Gastrocnemius medialis (tissue), 4 donors: ENCODE results near the gene B4GALT5. TPM values are rescaled to one million over a fixed set of nuclear protein-coding genes. Genes with fewer than 3 reads are reported as not detected.

Source experiments
- ATAC-seq, 2 donors: fragments of 150-250 bp; one replicate each; pipeline ENCODE4 v1.9.1; 2016
- DNase-seq, 2 donors: peaks; one replicate each; pipeline ENCODE4 v3.0.0-alpha.2; 2019
- H3K27ac ChIP-seq, 4 donors: fragments of 200-600 bp; sonication (generic); 1 replicate in 1 of 4; 2 replicates in 3 of 4; pipeline ENCODE4 v1.5.1; 2016 to 2018; ENCODE audit warnings: mild to moderate bottlenecking in 2 of 4, moderate library complexity in 1 of 4
- H3K27me3 ChIP-seq, 3 donors: fragments of 200-600 bp; sonication (generic) in 2 of 3; 1 replicate in 1 of 3; 2 replicates in 2 of 3; pipeline versions ENCODE4 v1.5.1 to v1.6.0; 2016 to 2019; ENCODE audit warnings: mild to moderate bottlenecking in 1 of 3, moderate library complexity in 1 of 3
- H3K36me3 ChIP-seq, 2 donors: fragments of 200-600 bp; sonication (generic) in 1 of 2; one replicate each; pipeline ENCODE4 v1.5.1; 2017 to 2018
- H3K4me1 ChIP-seq, 2 donors: fragments of 200-600 bp; sonication (generic) in 1 of 2; one replicate each; pipeline ENCODE4 v1.5.1; 2016 to 2017; ENCODE audit warnings: mild to moderate bottlenecking in 2 of 2
- H3K4me3 ChIP-seq, 4 donors: fragments of 200-600 bp; sonication (generic) in 3 of 4; 1 replicate in 1 of 4; 2 replicates in 3 of 4; pipeline ENCODE4 v1.5.1; 2016 to 2019; ENCODE audit warnings: mild to moderate bottlenecking in 2 of 4
- H3K9me3 ChIP-seq, 3 donors: fragments of 200-600 bp; sonication (generic) in 2 of 3; 1 replicate in 1 of 3; 2 replicates in 2 of 3; pipeline ENCODE4 v1.5.1; 2016 to 2019
- POLR2A ChIP-seq, 2 donors: fragments of 450-650 bp; IDR thresholded peaks; one replicate each; pipeline ENCODE4 v1.6.1; 2017; ENCODE audit warnings: antibody characterized with exemption in 2 of 2, mild to moderate bottlenecking in 2 of 2, moderate library complexity in 2 of 2
- in situ Hi-C, 4 donors: fragments of 200-750 bp; cut with MboI; loops; one replicate each; pipeline versions ENCODE4 v1.15.0 to v1.8.0; 2017; ENCODE audit warnings: low sequenced_read_pairs in 4 of 4
- intact Hi-C: fragments of 100-400 bp; cut with DNase I; formaldehyde crosslinking; loops from one replicate; pipeline ENCODE4 v1.15.1; 2023; ENCODE audit warnings: low total_unique reads
- total RNA-seq, 4 donors: library from RNA; depleted of rRNA; stranded (reverse); fragments of >200 nt; gene quantifications; one replicate each; pipeline versions ENCODE4 v1.1.0 to v1.2.3, GENCODE V29; 2016
- TF ChIP-seq, protein P1 (sequence below), 5 experiments: fragments of 450-650 bp in 3 of 5; fragments of 200-600 bp in 2 of 5; sonication (generic) in 2 of 5; IDR thresholded peaks in 4 of 5; conservative IDR thresholded peaks in 1 of 5; 1 replicate in 4 of 5; 2 replicates in 1 of 5; pipeline ENCODE4 v1.5.1; 2016 to 2019; ENCODE audit warnings: antibody characterized with exemption in 5 of 5, mild to moderate bottlenecking in 3 of 5, moderate library complexity in 3 of 5

The B4GALT5 gene
- total RNA-seq, 4 donors from 2014 or later = 27.6 to 75.2 (median 56.4) TPM

DNA sequence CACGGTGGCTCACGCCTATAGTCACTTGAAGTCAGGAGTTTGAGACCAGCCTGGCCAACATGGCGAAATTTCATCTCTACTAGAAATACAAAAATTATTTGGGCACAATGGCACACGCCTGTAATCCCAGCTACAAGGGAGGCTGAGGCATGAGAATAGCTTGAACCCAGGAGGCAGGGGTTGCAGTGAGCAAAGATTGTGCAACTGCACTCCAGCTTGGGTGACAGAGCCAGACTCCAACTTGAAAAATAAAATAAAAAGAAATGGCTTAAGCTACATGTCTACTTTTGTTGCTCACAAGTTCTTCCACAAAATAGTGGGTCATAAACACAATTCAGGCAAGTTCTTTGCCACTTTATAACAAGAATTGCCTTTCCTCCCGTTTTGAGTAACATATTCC is 27.1 kb upstream of the B4GALT5 start:
- intact Hi-C loops = no loop called here
- no peaks in the 10 kb centered on the region for H3K4me1 ChIP-seq
- no peak for DNase-seq
- no peaks in the 10 kb centered on the region for H3K9me3 ChIP-seq
- no peaks in the 10 kb centered on the region for H3K27me3 ChIP-seq
- H3K27ac ChIP-seq = no peak overlapping the region
- H3K36me3 ChIP-seq = no peaks in the 10 kb centered on the region
- TF ChIP-seq, protein P1, sequence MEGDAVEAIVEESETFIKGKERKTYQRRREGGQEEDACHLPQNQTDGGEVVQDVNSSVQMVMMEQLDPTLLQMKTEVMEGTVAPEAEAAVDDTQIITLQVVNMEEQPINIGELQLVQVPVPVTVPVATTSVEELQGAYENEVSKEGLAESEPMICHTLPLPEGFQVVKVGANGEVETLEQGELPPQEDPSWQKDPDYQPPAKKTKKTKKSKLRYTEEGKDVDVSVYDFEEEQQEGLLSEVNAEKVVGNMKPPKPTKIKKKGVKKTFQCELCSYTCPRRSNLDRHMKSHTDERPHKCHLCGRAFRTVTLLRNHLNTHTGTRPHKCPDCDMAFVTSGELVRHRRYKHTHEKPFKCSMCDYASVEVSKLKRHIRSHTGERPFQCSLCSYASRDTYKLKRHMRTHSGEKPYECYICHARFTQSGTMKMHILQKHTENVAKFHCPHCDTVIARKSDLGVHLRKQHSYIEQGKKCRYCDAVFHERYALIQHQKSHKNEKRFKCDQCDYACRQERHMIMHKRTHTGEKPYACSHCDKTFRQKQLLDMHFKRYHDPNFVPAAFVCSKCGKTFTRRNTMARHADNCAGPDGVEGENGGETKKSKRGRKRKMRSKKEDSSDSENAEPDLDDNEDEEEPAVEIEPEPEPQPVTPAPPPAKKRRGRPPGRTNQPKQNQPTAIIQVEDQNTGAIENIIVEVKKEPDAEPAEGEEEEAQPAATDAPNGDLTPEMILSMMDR (IDR thresholded peaks at IDR 0.05 in 4 of 5, conservative IDR thresholded peaks at IDR 0.05 in 1 of 5) = no peak
- no peak for TF ChIP-seq POLR2A (IDR thresholded peaks at IDR 0.05)
- ATAC-seq = no peak
- no peak overlapping the region for H3K4me3 ChIP-seq
- in situ Hi-C loops = no loop called here

DNA sequence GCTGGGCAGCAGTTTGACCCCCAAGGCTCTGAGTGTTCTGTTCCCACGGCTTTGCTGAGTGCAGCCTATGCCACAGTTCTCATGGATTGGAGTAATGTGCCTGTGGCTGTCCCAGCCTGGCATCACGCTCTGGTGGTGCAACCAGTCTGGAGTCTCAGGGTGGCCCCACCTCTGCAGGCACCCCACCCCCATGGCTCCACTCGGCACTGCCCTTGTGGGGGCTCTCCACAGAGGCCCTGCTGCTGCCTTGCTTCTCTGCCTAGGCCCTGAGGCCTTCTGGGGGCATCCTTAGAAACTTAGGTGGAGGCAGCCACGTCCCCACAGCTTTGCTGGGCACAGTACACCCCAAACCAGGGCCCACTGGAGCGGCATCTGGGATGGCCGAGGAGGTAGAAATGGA is 25.4 kb upstream of the B4GALT5 start:
- TF ChIP-seq POLR2A (IDR thresholded peaks at IDR 0.05) = no peak
- TF ChIP-seq, protein P1 (IDR thresholded peaks at IDR 0.05 in 4 of 5, conservative IDR thresholded peaks at IDR 0.05 in 1 of 5) = no peak
- no peak for ATAC-seq
- H3K9me3 ChIP-seq = no peaks in the 10 kb centered on the region
- no peak overlapping the region for H3K27ac ChIP-seq
- H3K4me3 ChIP-seq = no peak overlapping the region
- no peaks in the 10 kb centered on the region for H3K27me3 ChIP-seq
- H3K36me3 ChIP-seq = no peaks in the 10 kb centered on the region
- H3K4me1 ChIP-seq = no peaks in the 10 kb centered on the region
- no peak for DNase-seq
- intact Hi-C loops (no loop called here), in situ Hi-C loops (no loop called here)

DNA sequence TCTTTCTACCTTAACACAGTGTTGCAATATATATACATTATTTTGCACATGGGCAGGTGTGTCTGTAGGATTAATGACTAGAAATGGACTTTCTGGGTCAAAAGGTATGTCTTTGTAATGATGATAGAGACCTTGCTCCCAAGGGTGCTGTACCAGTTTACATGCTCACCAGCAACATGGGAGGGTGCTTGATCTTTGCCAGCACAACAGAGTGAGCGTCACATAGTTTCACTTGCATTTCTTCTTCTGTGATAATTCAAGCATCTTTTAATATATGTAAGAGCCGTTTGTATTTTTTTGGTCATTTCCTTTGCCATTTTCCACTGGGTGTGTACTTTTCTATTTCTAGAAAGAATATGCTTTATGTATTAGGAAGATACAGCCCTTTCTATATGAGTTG is 23.6 kb upstream of the B4GALT5 start:
- H3K36me3 ChIP-seq = no peaks in the 10 kb centered on the region
- H3K27me3 ChIP-seq = no peaks in the 10 kb centered on the region
- no peak for TF ChIP-seq POLR2A (IDR thresholded peaks at IDR 0.05)
- TF ChIP-seq, protein P1 (IDR thresholded peaks at IDR 0.05 in 4 of 5, conservative IDR thresholded peaks at IDR 0.05 in 1 of 5) = no peak
- H3K9me3 ChIP-seq = no peaks in the 10 kb centered on the region
- no peak overlapping the region for H3K4me3 ChIP-seq
- in situ Hi-C loops = no loop called here
- intact Hi-C loops = no loop called here
- ATAC-seq (no peak), DNase-seq (no peak)
- no peaks in the 10 kb centered on the region for H3K4me1 ChIP-seq
- no peak overlapping the region for H3K27ac ChIP-seq

DNA sequence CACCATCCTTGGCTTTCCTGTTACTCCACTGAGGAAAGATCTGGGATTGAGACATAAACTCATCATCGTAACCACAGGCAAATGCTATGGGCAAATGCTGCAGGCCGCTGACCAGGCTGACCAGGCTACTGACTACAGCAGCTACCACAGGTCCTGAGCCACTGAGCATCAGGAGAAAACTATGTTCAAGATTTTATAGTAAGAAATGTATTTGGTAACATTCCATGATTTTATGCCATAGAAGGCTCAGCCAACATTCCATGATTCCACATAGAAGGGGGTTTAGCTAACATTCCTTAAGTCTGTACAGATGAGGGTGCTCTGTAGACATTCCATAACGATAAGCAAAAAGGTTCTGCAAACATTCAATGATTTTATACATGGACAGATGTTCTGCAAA is 16.1 kb upstream of the B4GALT5 start:
- no peak for DNase-seq
- TF ChIP-seq, protein P1 (IDR thresholded peaks at IDR 0.05 in 4 of 5, conservative IDR thresholded peaks at IDR 0.05 in 1 of 5) = no peak
- no peak for TF ChIP-seq POLR2A (IDR thresholded peaks at IDR 0.05)
- Histone ChIP-seq H3K27ac (no peak overlapping the region), H3K27me3 (no peaks in the 10 kb centered on the region), H3K4me1 (peaks cover 0 to 5% of the 10 kb centered on the region in 2 donors), H3K36me3 (no peaks in the 10 kb centered on the region), H3K9me3 (no peaks in the 10 kb centered on the region), H3K4me3 (no peak overlapping the region)
- ATAC-seq = no peak
- in situ Hi-C loops (no loop called here), intact Hi-C loops (no loop called here)
